ENCODE data around the gene CLIC3. TPM values are rescaled to one million over a fixed set of nuclear protein-coding genes. Genes with fewer than 3 reads are reported as not detected.
A peak's percentile ranks its signal among the peaks of the same experiment; 100 is the strongest.

Gene CLIC3
- total RNA-seq, 2 donors from 2014 or later = 6.5 to 11.8 TPM

DNA sequence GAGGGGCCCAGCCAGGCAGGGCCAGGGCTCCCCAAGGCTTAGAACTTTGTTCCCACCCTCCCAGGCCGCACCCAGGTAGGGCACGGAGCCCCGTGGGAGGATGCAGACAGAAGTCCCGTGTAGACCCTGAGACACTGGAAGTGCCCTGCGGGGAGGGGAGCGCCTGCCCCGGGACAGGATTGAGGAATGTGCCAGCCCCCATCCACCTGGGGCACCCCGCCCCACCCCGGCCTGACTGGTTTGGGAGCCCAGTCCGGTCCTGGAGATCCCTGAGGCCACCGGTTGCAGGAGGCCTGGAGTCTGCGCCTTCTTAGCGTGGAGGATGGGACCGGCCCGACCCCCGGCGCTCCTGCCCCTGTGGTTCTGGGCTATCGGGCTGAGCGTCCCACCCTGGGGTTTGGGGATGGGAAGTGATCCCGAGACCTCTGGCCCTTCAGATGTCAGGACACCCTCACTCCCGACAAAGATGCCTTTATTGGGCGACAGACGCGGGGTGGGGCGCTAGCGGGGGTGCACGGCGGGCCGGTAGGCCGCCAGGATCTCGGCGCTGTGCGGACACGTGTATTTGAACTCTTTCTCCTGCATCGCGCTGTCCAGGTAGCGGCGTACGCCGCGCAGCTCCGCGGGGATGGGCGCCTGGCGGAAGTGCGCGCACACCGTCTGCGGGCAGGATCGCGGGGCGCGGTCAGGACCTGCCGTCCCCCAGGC lies 2.0 kb downstream of the CLIC3 start:
- no peak for DNase-seq (ENCODE audit: low spot score)
- Histone ChIP-seq H3K4me1 (peaks cover 0 to 55% of the 10 kb centered on the region in 2 donors), H3K27ac (no peak overlapping the region), H3K9me3 (no peaks in the 10 kb centered on the region), H3K4me3 (peak overlapping the region in 1 of 2 donors; percentile 33), H3K36me3 (no peaks in the 10 kb centered on the region), H3K27me3 (no peaks in the 10 kb centered on the region)
- TF ChIP-seq, protein P1, sequence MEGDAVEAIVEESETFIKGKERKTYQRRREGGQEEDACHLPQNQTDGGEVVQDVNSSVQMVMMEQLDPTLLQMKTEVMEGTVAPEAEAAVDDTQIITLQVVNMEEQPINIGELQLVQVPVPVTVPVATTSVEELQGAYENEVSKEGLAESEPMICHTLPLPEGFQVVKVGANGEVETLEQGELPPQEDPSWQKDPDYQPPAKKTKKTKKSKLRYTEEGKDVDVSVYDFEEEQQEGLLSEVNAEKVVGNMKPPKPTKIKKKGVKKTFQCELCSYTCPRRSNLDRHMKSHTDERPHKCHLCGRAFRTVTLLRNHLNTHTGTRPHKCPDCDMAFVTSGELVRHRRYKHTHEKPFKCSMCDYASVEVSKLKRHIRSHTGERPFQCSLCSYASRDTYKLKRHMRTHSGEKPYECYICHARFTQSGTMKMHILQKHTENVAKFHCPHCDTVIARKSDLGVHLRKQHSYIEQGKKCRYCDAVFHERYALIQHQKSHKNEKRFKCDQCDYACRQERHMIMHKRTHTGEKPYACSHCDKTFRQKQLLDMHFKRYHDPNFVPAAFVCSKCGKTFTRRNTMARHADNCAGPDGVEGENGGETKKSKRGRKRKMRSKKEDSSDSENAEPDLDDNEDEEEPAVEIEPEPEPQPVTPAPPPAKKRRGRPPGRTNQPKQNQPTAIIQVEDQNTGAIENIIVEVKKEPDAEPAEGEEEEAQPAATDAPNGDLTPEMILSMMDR (IDR thresholded peaks at IDR 0.05) = no peak

DNA sequence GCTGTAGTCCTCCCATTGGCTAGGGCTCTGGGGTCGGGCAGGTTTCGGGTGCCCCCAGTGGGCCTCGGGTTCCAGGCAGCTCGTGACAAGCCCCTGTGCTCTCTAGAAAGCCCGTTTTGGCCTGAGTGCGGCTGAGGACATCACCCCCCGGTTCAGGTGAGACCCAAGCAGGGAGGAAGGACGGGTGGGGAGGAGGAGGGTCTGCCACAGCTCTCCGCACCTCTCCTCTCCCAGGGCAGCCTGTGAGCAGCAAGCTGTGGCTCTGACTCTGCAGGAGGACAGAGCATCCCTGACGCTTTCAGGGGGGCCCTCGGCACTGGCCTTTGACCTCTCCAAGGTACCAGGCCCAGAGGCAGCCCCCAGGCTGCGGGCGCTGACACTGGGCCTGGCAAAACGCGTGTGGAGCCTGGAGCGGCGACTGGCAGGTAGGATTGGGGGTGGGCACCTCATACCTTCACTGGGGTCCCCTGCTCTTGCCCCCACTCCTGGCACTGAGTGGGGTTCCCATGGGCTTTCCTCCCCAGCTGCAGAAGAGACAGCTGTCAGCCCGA lies 3.5 kb downstream of the CLIC3 start:
- no peaks in the 10 kb centered on the region for H3K36me3 ChIP-seq
- peak overlapping the region; percentile 78 to 88 for H3K27ac ChIP-seq
- H3K27me3 ChIP-seq = no peaks in the 10 kb centered on the region
- peak overlapping the region; percentile 65 to 78 for H3K4me3 ChIP-seq
- DNase-seq (ENCODE audit: low spot score) = no peak
- peaks cover 0 to 55% of the 10 kb centered on the region in 2 donors for H3K4me1 ChIP-seq
- H3K9me3 ChIP-seq = no peaks in the 10 kb centered on the region
- TF ChIP-seq, protein P1 (IDR thresholded peaks at IDR 0.05) = no peak

GRCh38 chr9:136991993-136992818 lies 4.2 kb downstream of the CLIC3 start, which contains the start of gene PAXX:
Gene PAXX (plus strand): TSS chr9:136992422. CDS start chr9:136992444, 22 bp downstream.
- TF ChIP-seq, protein P1 (IDR thresholded peaks at IDR 0.05) = no peak
- Histone ChIP-seq H3K4me3 (peak within 1 kb of the TSS; percentile 65 to 78), H3K27ac (peak within 1 kb of the TSS; percentile 78 to 88), H3K36me3 (no peaks in the 10 kb centered on the region), H3K4me1 (peaks cover 0 to 55% of the 10 kb centered on the region in 2 donors), H3K9me3 (no peaks in the 10 kb centered on the region), H3K27me3 (no peaks in the 10 kb centered on the region)
- peak; percentile 89 for DNase-seq (ENCODE audit: low spot score)

DNA sequence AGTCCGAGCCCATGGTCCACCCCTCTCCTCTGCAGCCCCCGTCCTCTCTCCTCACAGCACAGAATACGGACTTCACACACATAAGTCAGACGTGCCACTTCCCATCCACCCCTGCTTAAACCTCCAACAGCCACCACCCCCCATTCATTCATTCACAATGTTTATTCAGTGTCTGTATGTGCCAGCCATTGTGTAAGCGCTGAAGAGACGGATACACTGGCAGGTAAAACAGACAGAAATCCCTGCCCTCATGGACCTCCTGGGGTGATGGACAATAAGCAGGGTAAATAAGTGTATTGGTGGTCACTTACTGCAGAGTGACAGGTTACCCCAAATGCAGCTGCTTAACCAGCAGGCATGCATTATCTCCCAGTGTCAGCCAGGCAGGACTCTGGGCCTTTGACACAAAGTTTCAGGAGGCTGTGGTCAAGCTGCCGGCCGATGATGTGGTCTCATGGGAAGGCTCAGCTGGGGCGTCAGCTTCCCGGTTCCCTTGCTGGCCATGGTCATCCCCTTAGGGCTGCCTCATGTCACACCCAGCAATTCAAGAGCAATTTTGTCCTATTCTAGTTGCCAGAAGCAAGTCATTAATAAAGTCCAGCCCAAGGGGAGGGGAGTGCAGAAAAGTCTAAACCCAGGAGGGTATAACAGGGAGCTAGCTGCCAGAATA lies 6.0 kb downstream of the CLIC3 start:
- TF ChIP-seq, protein P1 (IDR thresholded peaks at IDR 0.05) = no peak
- Histone ChIP-seq H3K4me3 (no peak overlapping the region), H3K4me1 (peaks cover 0 to 44% of the 10 kb centered on the region in 2 donors), H3K36me3 (no peaks in the 10 kb centered on the region), H3K27ac (no peak overlapping the region), H3K27me3 (no peaks in the 10 kb centered on the region), H3K9me3 (no peaks in the 10 kb centered on the region)
- DNase-seq (ENCODE audit: low spot score) = no peak

- DNase-seq (ENCODE audit: low spot score) = no peak
- H3K4me3 ChIP-seq = no peak overlapping the region
- no peaks in the 10 kb centered on the region for H3K27me3 ChIP-seq
- no peak overlapping the region for H3K27ac ChIP-seq
- H3K9me3 ChIP-seq = no peaks in the 10 kb centered on the region
- peaks cover 0 to 42% of the 10 kb centered on the region in 2 donors for H3K4me1 ChIP-seq
- TF ChIP-seq, protein P1 (IDR thresholded peaks at IDR 0.05) = no peak
- no peaks in the 10 kb centered on the region for H3K36me3 ChIP-seq
Measured at GRCh38 chr9:136988872-136989271, 7.5 kb downstream of the CLIC3 start.
